CD4-positive, alpha-beta T cell (primary cell): ENCODE data around the gene TGDS. TPM values are rescaled to one million over a fixed set of nuclear protein-coding genes. Genes with fewer than 3 reads are reported as not detected.

Experiments
- ATAC-seq: fragments of 200-7000 bp; cut with Tn5 transposase; one replicate; pipeline ENCODE4 v1.10.0; 2022; ENCODE audit warnings: mild to moderate bottlenecking; ENCODE audit not compliant: poor library complexity
- CTCF ChIA-PET: fragments of 350-600 bp; sonication (Branson Sonifier 250); formaldehyde crosslinking; loops from one replicate; lab custom pipeline; 2021; ENCODE audit warnings: antibody characterized with exemption, inconsistent platforms; lab: Charles Lee
- POLR2A ChIA-PET: fragments of 350-600 bp; sonication (Branson Sonifier 250); formaldehyde crosslinking; loops from one replicate; lab custom pipeline; 2021; ENCODE audit warnings: antibody characterized with exemption, inconsistent platforms; lab: Charles Lee
- DNase-seq, 14 experiments: peaks; one replicate each; pipeline ENCODE4 v3.0.0-alpha.2; 2013 to 2020; ENCODE audit warnings: mixed read lengths in 2 of 14
- H3K27ac ChIP-seq, 2 donors: one replicate each; pipeline versions ENCODE4 v1.5.1 to v1.7.0; 2013; ENCODE audit warnings: low read length in 2 of 2, low read depth in 1 of 2, mild to moderate bottlenecking in 1 of 2
- H3K27me3 ChIP-seq, 2 experiments: 1 replicate in 1 of 2; 2 replicates in 1 of 2; pipeline versions ENCODE4 v1.6.1 to v1.7.0; 2013; ENCODE audit warnings: low read length in 2 of 2, control low read depth in 1 of 2, mild to moderate bottlenecking in 1 of 2, moderate library complexity in 1 of 2; ENCODE audit not compliant: insufficient read depth in 2 of 2, control insufficient read depth in 1 of 2
- H3K36me3 ChIP-seq: one replicate; pipeline ENCODE4 v1.6.1; 2013; ENCODE audit warnings: low read length, control low read depth; ENCODE audit not compliant: insufficient read depth
- H3K4me1 ChIP-seq: one replicate; pipeline ENCODE4 v1.6.1; 2013; ENCODE audit warnings: low read length, control low read depth; ENCODE audit not compliant: insufficient read depth
- H3K4me3 ChIP-seq: one replicate; pipeline ENCODE4 v1.5.1; 2013; ENCODE audit warnings: mild to moderate bottlenecking, low read length, moderate library complexity
- H3K9me3 ChIP-seq, 2 experiments: 1 replicate in 1 of 2; 2 replicates in 1 of 2; pipeline versions ENCODE4 v1.6.1 to v1.7.0; 2013; ENCODE audit warnings: low read length in 2 of 2, mild to moderate bottlenecking in 2 of 2, control low read depth in 1 of 2, moderate library complexity in 1 of 2; ENCODE audit not compliant: control insufficient read depth in 1 of 2, insufficient read depth in 1 of 2
- H3K27ac Mint-ChIP-seq: one replicate; pipeline ENCODE4 v1.8.0; 2020; ENCODE audit warnings: mixed read lengths
- H3K27me3 Mint-ChIP-seq: one replicate; pipeline ENCODE4 v1.8.0; 2021; ENCODE audit warnings: mixed read lengths
- H3K36me3 Mint-ChIP-seq: one replicate; pipeline ENCODE4 v1.8.0; 2021; ENCODE audit warnings: low read depth, mixed read lengths
- H3K4me1 Mint-ChIP-seq: one replicate; pipeline ENCODE4 v1.8.0; 2021; ENCODE audit warnings: low read depth, mixed read lengths
- H3K4me3 Mint-ChIP-seq: one replicate; pipeline ENCODE4 v1.8.0; 2020; ENCODE audit warnings: mild to moderate bottlenecking, mixed read lengths
- H3K9me3 Mint-ChIP-seq: one replicate; pipeline ENCODE4 v1.8.0; 2020; ENCODE audit warnings: mixed read lengths
- intact Hi-C, 2 experiments: fragments of 100-400 bp; cut with DNase I in 1 of 2; cut with micrococcal nuclease in 1 of 2; formaldehyde crosslinking; loops; one replicate each; pipeline versions ENCODE4 v1.15.1 to v1.9.0; 2023 to 2025; cut with DNase I, micrococcal nuclease
- total RNA-seq, 174 experiments: library from RNA in 2 of 174; stranded (reverse) in 2 of 174; gene quantifications; one replicate each; pipeline ENCODE4 v1.2.3 and lab custom pipeline; 2021 to 2026
- TF ChIP-seq, protein P1 (sequence below): fragments of 200-600 bp; IDR thresholded peaks from one replicate; pipeline ENCODE4 v1.8.0; 2022; ENCODE audit warnings: antibody characterized with exemption, mild to moderate bottlenecking

The TGDS gene
- total RNA-seq, 2 experiments from 2014 or later = 4.1 to 4.6 TPM

DNA sequence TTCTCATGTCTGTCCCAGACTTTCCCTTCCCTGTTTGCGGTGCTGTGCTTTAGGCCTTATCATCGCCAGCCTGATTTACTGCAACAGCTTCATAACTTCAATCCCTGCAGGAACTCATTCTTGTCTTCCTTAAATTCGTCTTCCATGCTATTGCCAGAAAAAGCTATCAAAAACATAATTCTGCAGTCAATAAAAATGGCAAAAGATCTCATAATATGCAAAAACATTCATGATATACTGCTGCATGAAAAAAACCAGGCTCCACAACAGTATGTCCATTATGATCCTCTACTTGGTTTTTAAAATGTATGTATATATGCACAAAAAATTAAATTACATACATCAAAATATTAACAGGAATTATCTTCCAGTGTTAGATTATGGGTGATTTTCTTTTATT, 28.4 kb downstream of the TGDS start:
- H3K27ac Mint-ChIP-seq = no peak overlapping the region
- CTCF ChIA-PET = no interaction called here
- POLR2A ChIA-PET = interaction anchor here (0.6 to 0.8 kb wide), 2 partner anchors 18 to 199 kb away, joined by 3 read pairs; no protein-coding TSS in a partner anchor
- DNase-seq (no peak), ATAC-seq (no peak)
- H3K27me3 Mint-ChIP-seq = no peaks in the 10 kb centered on the region
- H3K36me3 Mint-ChIP-seq = peaks cover 36% of the 10 kb centered on the region
- TF ChIP-seq, protein P1, sequence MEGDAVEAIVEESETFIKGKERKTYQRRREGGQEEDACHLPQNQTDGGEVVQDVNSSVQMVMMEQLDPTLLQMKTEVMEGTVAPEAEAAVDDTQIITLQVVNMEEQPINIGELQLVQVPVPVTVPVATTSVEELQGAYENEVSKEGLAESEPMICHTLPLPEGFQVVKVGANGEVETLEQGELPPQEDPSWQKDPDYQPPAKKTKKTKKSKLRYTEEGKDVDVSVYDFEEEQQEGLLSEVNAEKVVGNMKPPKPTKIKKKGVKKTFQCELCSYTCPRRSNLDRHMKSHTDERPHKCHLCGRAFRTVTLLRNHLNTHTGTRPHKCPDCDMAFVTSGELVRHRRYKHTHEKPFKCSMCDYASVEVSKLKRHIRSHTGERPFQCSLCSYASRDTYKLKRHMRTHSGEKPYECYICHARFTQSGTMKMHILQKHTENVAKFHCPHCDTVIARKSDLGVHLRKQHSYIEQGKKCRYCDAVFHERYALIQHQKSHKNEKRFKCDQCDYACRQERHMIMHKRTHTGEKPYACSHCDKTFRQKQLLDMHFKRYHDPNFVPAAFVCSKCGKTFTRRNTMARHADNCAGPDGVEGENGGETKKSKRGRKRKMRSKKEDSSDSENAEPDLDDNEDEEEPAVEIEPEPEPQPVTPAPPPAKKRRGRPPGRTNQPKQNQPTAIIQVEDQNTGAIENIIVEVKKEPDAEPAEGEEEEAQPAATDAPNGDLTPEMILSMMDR = no peak
- Histone ChIP-seq H3K4me1 (no peaks in the 10 kb centered on the region), H3K9me3 (no peaks in the 10 kb centered on the region), H3K36me3 (peaks cover 33% of the 10 kb centered on the region), H3K4me3 (no peak overlapping the region), H3K27ac (no peak overlapping the region), H3K27me3 (no peaks in the 10 kb centered on the region)
- intact Hi-C loops = no loop called here
- no peaks in the 10 kb centered on the region for H3K4me1 Mint-ChIP-seq
- no peaks in the 10 kb centered on the region for H3K9me3 Mint-ChIP-seq
- no peak overlapping the region for H3K4me3 Mint-ChIP-seq

DNA sequence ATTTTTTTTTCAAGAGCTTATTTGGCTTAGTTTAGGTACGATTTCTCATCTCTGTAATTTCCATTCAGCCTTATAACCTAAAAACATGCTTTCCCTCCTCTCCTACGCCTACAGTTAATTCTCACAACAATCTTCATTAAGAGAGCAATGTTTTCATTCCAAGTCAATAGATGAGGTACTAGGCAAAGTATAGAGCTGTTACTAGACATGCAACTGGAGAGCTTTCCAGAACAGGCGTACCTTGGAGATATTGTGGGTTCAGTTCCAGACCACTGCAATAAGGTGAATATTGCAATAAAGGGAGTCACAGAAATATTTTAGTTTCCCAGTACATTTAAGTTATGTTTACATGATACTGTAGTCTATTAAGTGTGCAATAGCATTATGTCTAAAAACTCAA, 34.8 kb downstream of the TGDS start:
- Histone ChIP-seq H3K4me3 (no peak overlapping the region), H3K9me3 (no peaks in the 10 kb centered on the region), H3K27ac (no peak overlapping the region), H3K27me3 (no peaks in the 10 kb centered on the region), H3K36me3 (peaks cover 7% of the 10 kb centered on the region), H3K4me1 (peaks cover 7% of the 10 kb centered on the region)
- ChIA-PET CTCF (no interaction called here), POLR2A (interaction anchor here (0.7 to 2.4 kb wide), 2 partner anchors 12 to 35 kb away, joined by 3 to 21 read pairs; partner anchors contain the start of gene TGDS)
- no peaks in the 10 kb centered on the region for H3K36me3 Mint-ChIP-seq
- intact Hi-C loops = no loop called here
- no peaks in the 10 kb centered on the region for H3K27me3 Mint-ChIP-seq
- no peak for ATAC-seq
- no peak overlapping the region for H3K27ac Mint-ChIP-seq
- no peak for DNase-seq
- no peaks in the 10 kb centered on the region for H3K9me3 Mint-ChIP-seq
- peaks cover 27% of the 10 kb centered on the region for H3K4me1 Mint-ChIP-seq
- TF ChIP-seq, protein P1 = no peak
- no peak overlapping the region for H3K4me3 Mint-ChIP-seq

- Histone ChIP-seq H3K27me3 (no peaks in the 10 kb centered on the region), H3K36me3 (peaks cover 7% of the 10 kb centered on the region), H3K4me3 (no peak overlapping the region), H3K27ac (no peak overlapping the region), H3K4me1 (peaks cover 7% of the 10 kb centered on the region), H3K9me3 (no peaks in the 10 kb centered on the region)
- ATAC-seq (no peak), DNase-seq (no peak)
- Mint-ChIP-seq H3K36me3 (no peaks in the 10 kb centered on the region), H3K4me1 (peaks cover 27% of the 10 kb centered on the region), H3K27ac (peak overlapping the region; percentile 79), H3K4me3 (no peak overlapping the region), H3K9me3 (no peaks in the 10 kb centered on the region), H3K27me3 (no peaks in the 10 kb centered on the region)
- intact Hi-C loops = no loop called here
- CTCF ChIA-PET = no interaction called here
- TF ChIP-seq, protein P1 = no peak
- POLR2A ChIA-PET = interaction anchor here (2.4 kb wide), 1 partner anchor 11 kb away, joined by 21 read pairs; no protein-coding TSS in a partner anchor
These were observed 35.8 kb downstream of the TGDS start for GRCh38 chr13:94560116-94560515.
